ENCODE results near the gene SPOCK1. TPM values are rescaled to one million over a fixed set of nuclear protein-coding genes. Genes with fewer than 3 reads are reported as not detected.
"Not testable (repeated sequence)": the region's sequence is repeated elsewhere in the genome, so short reads cannot be mapped to it uniquely, and the experiment has no call there.

The SPOCK1 gene
- polyA plus RNA-seq, 3 donors, result 5.4 to 39.4 (median 14.7) TPM

DNA sequence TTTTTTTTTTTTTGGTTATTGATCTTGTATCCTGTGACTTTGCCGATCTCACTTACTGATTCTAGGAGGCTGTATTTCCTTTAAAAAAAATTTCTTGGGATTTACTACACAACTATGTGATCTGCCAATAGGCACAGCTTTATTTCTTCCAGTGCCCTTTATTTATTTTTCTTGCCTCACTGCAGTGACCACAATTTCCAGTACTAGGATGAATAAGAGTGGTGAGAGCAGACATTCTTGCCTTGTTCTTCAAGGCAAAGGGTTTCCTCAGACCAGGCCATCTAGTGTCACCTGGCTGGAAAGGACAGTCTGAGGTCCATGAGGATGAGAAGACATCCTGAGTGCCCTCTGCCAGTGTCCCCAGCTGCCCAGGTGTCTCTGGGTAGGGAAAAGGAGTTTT lies 265.4 kb downstream of the SPOCK1 start:
- 19 to 100% (median 100%) methylated on average over 1 of the region's 1 CpG for WGBS, 3 donors
- no peak overlapping the region for H3K27ac ChIP-seq (ENCODE audit: low read depth, low read length)

DNA sequence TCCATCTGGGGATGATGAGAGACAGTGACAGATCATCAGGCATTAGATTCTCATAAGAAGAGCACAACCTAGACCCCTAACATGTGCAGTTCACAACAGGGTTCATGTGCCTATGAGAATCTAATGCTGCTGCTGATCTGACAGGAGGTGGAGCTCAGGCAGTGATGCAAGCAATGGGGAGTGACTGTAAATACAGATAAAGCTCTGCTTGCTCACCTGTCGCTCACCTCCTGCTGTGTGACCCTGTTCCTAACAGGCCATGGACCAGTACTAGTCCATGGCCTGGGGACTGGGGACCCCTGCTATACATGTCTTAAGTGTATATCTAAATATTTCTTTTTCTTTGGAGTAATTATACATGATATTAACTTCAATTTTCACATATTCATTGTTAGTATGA lies 265.8 kb downstream of the SPOCK1 start:
- WGBS, 3 donors, result 52 to 91% (median 86%) methylated on average over 1 of the region's 1 CpG
- H3K27ac ChIP-seq (ENCODE audit: low read depth, low read length), result not testable (repeated sequence)

DNA sequence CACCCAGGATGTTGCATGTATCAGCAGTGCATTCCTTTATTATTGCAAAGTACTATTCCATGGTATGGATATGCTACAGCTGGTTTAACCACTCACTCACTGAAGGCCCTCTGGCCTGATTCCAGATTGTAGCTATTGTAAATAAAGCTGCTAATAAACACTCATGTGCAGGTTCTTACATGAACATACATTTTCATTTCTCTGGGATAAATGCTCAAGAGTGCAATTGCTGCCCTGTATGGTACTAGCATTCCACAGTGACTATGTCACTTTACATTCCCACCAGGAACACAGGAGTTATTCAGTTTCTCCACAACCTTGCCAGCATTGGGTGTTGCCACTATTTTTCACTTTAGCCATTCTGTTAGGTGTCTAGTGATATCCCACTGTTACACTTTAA lies 267.6 kb downstream of the SPOCK1 start:
- H3K27ac ChIP-seq (ENCODE audit: low read depth, low read length), result no peak overlapping the region

DNA sequence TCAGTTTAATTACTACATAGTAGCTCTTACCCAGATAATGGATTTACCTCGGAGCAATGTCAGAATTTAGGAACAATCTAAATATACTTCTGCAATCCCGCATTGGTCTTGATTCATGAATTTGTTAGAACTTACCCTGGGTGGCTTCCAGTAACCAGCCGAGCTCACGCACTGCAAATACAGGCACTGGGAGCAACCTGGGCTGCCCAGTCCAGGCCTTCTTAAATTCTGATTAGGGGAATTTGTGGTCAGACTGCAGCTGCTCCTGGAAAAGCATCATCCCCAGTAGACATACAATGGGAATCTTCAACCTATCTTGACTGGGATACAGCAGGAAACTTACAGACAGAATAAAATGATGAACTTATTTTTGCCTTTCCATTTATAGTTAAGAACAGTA lies 270.3 kb downstream of the SPOCK1 start:
- H3K27ac ChIP-seq (ENCODE audit: low read depth, low read length), result no peak overlapping the region
- WGBS, 3 donors, result 88 to 90% (median 89%) methylated on average over 4 of the region's 4 CpGs

DNA sequence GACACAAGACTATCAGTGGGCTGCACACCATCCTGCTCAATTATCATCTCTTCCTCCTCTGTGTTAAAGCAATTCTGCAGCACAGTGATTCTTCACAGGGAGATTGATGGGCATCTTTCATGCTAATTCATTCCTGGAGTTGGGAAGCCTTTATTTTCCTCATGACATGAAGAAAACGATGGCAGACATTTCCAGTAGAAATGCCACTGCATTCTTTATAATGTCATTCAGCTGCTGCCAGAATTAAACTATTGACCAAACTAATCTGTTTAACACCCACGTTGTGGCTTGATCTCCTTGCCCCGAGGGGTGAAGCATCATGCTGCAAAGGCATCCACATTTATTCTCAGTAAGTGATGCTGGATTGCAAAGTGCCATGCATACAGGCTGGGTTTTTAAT lies 273.0 kb downstream of the SPOCK1 start:
- 60 to 70% (median 68%) methylated on average over 3 of the region's 3 CpGs for WGBS, 3 donors
- H3K27ac ChIP-seq (ENCODE audit: low read depth, low read length), result no peak overlapping the region

DNA sequence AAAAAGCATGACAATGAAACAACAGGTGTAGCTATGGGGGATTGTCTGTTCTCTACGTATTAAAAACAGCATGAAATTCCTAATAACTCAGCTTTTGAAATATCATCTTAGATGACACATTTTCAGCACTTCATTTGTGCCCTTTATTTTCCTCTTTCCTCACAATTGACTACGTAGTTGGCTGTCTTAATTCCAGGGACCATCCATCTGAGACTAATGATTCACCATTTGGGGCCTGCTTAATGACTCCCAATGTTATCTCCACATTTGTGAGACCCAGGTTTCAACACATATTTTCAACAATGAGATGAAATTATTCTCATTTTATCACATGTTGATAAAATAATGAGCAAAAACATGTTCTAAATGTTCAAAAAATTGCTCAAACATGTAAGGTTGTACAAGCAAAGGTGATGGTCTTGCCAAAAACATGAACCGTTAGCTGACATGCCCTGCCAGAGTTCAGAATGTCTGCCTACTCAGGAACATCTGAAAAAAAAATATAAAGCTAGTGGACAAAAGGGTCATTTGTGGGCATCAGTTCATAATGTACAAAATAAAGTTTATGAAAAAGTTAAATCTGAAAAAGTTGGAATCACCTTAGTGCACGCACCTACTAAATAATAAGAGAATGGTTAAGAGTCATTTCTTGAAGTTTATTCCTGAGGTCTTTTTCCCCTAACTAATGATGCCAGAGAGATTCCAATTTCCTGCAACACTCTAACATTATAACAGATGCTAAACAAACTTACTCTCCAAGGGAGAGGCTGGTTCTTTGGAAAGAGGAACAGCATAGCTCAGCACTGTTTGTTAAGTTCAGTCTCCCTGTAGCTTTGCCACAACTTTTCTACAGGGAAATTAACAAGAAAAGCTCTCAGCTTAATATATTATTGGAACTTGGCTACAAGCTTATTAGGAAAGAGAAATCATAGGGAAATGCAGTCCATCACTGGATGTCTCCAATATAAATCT lies 275.5 kb downstream of the SPOCK1 start:
- WGBS, 3 donors, result 77 to 91% (median 81%) methylated on average over 4 of the region's 4 CpGs
- no peak overlapping the region for H3K27ac ChIP-seq (ENCODE audit: low read depth, low read length)

DNA sequence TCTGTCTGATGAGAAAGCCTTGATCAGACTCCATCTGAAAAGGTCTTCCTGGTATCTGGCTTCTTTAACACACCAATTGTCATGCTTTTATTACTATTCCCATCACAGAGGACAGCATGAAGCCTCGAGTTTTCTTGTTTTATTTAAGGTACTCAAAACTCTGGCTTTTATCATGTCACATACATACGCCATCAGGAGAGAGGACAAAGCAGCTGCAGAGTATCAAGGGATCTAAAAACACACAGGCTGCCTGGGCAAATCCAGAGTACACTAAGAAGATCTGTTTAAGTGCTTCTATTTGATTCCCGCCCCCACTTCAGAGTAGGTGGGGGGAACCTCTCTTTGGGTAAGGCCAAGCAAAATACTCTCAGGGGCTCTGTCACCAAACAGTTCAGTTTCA lies 277.2 kb downstream of the SPOCK1 start:
- 61 to 81% (median 63%) methylated on average over 3 of the region's 3 CpGs for WGBS, 3 donors
- H3K27ac ChIP-seq (ENCODE audit: low read depth, low read length), result no peak overlapping the region

DNA sequence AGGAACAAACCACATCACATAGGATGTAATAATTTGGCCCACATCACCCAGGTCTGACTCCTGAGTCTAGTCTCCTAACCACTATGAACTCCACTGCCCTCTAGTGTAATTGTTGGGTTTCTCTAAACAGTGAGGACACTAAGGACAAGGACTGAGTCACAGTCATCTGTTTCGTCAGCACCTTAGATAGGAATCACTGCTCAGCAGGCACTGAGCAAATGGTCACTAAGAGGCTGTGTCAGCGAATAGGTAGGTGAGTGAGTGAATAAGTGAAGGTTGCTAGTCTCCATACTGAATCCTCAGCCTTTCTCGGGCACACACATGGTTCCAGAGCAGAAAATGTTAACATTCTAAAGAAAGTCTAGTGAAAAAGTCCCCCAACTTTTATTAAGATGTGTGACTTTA lies 278.6 kb downstream of the SPOCK1 start:
- 45 to 66% (median 52%) methylated on average over 3 of the region's 3 CpGs for WGBS, 3 donors

DNA sequence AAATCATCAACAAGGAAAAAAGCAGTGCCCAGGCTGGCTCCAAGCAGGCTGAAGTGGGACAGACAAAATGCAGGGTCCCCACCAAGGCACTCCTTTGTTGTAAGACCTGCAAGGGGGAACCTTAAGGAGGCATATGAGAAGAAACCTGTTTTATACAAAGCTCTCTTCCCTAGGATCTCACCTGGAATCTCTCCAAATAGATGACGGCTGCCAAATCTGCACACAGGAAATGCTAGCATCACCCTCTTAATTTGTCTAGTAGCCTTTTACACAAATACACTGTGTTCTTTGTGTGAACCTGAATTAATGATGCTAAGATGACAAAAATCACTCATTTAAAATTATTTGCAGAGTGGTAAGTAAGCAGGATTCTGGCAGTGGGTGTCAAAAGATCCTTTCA lies 280.2 kb downstream of the SPOCK1 start:
- H3K27ac ChIP-seq (ENCODE audit: low read depth, low read length), result no peak overlapping the region
- 32 to 53% (median 38%) methylated on average over 1 of the region's 1 CpG for WGBS, 3 donors

More for the DNA sequence above, 278.6 kb downstream of the SPOCK1 start:
- H3K27ac ChIP-seq (ENCODE audit: low read depth, low read length), result no peak overlapping the region

DNA sequence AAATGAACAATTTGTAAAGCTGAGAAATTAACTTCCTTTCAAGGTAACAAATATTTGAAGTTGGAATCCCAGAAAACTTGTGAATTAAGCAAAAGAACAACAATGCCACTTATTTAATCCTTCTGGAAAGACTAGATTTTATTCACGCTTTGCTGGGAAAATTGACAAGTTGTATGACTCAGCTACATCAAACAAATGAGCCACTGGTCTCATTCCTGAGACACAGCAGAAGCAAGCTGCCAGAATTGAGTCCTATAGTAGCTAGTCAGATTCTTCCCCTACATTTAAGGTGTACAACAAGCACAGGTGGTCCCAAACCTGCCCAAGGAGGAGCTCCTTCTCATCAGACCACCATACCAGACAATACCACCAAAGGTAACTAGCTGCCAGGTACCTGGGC lies 280.7 kb downstream of the SPOCK1 start:
- no peak overlapping the region for H3K27ac ChIP-seq (ENCODE audit: low read depth, low read length)
- WGBS, 3 donors, result 0 to 5% (median 0%) methylated on average over 1 of the region's 1 CpG

DNA sequence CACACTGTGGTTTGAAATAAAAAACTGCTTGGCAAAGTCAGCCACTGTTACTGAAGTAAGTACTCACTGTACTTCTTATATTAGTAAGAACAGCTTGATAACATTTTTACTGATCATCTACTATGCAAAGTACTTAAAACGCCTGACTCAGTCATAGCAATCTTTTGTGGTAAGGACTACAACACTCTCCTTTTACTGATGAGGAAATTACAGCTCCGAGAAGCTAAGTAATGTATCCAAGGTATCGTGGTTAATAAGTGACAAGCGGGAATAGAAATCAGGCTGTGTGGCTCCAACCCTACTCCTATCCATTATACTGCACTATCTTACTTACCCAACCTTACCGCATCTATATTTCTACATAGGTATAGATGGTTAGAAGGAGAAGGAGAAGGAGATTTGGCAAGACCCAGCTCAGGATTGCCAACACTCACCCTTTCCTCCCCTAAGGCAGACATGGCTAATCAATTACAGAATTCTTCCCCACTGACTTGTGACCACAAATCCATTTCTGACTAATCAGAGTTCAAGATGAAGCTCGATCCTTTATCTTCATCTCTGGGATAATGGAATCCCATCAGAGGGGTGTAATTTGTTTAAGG lies 281.4 kb downstream of the SPOCK1 start:
- H3K27ac ChIP-seq (ENCODE audit: low read depth, low read length), result no peak overlapping the region
- 79 to 84% (median 81%) methylated on average over 6 of the region's 6 CpGs for WGBS, 3 donors

DNA sequence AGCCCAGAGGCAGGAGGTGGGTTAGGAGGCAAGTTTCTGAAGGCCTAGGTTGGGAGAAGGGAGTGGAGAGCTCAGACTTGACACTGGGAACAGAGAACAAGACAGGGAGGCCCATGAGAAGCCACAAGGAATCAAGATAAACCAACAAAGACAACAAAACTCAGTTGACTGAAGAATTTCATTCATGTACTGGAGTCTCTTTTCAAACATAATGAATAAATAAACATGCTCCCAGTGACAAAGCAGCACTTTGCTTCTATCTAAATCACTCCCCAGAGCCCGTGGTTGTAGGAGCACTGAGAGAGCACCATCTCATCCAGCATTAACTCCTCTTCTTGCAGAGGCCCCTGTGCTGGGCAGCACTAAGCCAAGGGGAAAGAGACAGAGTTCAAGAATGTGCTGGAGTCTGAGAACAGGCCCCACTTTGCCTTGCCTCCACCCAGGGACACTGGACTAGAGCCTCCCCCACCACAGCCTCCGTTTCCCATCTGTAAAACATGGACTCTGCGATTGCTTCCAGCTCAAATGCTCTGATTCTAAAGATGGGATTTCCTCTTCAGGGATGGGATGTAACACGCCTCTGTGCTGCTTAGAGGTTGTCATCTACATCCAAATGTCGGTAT lies 282.0 kb downstream of the SPOCK1 start:
- H3K27ac ChIP-seq (ENCODE audit: low read depth, low read length), result no peak overlapping the region
- 83 to 92% (median 83%) methylated on average over 5 of the region's 5 CpGs for WGBS, 3 donors

DNA sequence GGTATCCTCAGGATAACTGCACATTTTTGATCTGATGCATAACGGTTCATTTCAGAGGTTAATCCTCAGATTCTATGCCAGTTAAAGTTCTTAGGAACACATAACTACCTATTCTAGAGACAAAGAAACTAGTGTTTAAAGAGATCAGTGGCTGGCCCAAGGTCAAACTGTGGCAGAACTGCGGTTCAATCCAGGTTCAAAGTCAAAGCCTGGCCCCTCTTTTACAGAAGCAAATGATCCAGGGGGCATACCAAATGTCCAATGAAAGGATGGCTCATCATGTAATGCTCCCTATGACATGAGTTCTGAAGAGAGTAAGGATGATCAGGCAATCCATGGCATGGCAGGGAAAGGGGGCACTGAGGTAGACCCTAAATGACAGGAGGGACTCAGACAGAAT lies 283.3 kb downstream of the SPOCK1 start:
- WGBS, 3 donors, result 49 to 86% (median 84%) methylated on average over 2 of the region's 2 CpGs
- no peak overlapping the region for H3K27ac ChIP-seq (ENCODE audit: low read depth, low read length)

DNA sequence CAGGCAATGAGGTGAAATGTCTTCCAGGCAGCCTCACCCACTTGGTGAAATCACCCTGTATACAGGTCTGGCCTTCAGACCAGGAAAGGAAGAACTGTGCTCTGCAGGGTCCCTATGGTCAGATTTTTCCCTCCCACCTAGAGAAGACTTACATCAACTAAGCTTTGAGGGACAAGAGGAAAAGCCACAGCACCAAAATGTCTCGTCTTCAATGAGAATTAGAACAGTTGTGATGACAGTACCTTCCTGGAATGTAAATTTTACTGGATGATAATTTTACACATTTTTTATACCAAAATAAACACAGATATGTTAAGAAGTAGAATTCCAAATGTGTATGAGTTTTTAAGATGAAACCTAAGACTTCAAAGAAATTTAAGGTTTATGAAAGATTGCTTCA lies 283.9 kb downstream of the SPOCK1 start:
- H3K27ac ChIP-seq (ENCODE audit: low read depth, low read length), result no peak overlapping the region
- WGBS, 3 donors, result 50 to 81% (median 76%) methylated on average over 1 of the region's 1 CpG

DNA sequence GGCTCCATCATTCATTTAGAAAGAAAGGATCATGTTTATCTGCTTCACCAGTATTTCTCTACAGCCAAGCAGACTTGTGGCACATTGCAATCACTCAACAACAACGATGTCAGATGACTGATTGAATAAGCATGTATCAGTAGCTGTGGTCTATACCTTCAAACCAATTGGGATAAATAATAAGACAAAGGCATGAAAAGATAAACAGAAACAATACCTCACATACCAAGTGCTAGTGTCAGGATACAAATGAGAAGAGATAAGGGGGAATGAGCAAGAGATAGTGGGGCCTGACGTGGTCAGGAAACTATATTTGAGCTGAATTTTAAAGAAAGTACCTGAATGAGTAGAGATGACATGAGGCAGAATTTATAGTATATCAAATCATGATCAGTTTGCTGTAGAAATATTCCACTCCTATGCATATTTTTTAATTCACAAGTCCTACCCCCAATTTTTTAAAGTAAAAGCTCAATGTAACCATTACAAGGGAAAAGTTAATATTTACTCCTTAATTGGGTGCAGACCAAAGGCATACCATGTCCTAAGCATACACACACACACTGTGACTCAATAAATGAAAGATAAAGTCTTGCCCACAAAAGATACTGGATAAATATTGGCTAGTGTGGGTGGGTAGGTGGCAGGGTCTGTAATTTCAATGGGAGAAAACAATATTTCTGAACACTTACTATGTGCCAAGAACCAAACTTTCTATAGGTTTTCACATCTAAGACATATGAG lies 284.5 kb downstream of the SPOCK1 start:
- H3K27ac ChIP-seq (ENCODE audit: low read depth, low read length), result no peak overlapping the region
- 21 to 76% (median 74%) methylated on average over 2 of the region's 2 CpGs for WGBS, 3 donors

DNA sequence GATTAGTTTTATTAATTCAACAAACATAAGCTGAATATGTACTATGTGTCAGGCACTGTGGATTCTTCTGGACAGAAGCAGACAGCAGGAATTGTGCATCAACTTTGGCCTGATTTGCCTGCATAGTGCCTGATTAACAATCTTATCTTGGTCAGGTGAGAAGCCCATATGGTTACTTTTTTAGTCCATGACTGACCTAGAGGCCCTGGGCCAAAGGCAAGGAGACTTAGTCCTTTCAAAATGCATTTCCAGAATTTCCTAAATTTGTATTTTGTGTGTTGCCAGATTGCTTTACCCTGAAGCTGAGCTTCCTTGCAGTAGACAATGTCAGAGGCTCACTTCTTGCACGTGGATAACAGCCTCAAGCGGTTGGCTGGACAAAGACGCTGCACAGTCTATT lies 286.7 kb downstream of the SPOCK1 start:
- H3K27ac ChIP-seq (ENCODE audit: low read depth, low read length), result no peak overlapping the region
- 84 to 89% (median 88%) methylated on average over 3 of the region's 3 CpGs for WGBS, 3 donors

DNA sequence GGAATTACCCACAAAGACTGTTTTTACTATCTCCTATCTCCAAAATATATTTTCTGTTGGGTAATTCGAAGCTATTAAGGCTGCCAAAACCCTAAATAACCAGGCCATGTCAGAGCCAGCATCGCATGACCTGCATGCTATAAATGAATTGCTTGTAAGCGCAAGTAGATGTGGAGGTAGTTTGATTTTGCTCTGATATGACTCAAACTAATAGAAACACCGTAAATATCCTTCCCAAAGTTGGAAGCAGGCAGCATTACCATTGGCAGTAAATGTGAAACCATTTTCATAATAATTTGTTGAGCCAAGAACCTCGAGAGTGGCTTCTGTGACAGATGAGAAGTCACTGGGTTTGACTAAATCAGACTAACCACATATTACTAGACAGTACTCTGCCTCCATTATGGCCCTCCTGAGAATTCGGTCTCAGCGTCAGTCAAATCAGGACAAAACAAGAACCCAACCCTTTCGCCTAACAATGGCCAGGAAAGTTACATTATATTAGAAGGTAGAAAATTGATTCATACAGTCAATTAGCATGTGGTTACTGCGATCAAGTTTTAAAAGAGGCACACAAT lies 289.8 kb downstream of the SPOCK1 start:
- WGBS, 3 donors, result 71 to 88% (median 74%) methylated on average over 9 of the region's 9 CpGs
- no peak overlapping the region for H3K27ac ChIP-seq (ENCODE audit: low read depth, low read length)

DNA sequence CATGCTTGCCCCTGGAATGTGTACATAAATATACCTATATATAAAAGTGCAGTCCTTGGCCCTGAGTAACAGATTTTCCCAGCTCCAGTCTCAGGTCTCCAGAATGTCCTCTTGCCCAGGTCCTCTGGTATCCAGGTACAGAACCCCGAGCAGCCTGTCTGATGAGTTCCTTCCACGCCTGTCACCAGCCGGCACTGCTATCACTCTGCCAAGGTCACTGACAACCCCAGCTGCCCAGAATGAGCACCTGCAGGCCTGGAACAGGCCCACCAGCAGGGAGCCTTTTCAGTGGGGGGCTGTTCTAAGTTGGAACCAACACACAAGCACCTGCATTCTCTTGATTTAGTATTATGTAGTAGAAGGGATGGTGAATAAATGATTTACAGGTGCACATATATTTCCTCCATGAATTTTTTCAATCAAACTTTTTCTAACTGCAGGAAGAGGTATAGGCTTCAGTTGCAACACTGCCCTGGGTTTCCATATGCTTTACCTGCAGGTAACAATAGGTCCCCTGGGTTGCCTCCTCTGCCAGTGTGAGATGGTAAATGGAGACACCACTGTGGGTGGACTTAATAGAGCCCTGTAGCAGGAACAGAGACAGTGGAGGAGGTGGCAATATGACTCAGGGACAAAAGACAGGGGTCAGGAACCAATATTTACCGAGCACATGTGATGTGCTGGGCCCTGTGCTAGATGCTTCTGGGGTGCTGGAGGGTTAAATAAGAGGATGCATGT lies 291.9 kb downstream of the SPOCK1 start:
- no peak overlapping the region for H3K27ac ChIP-seq (ENCODE audit: low read depth, low read length)
- WGBS, 3 donors, result 42 to 88% (median 84%) methylated on average over 4 of the region's 4 CpGs
